OCI-LY7 (cell line): Measurements from ENCODE around the gene GDNF.

Experiments used
- CTCF ChIP-seq: fragments of 200-600 bp; sonication (generic); conservative IDR thresholded peaks from 2 replicates; pipeline ENCODE4 v1.5.1; 2014; ENCODE audit warnings: mild to moderate bottlenecking, antibody characterized with exemption, low read length, moderate library complexity, mixed read lengths
- EZH2phosphoT487 ChIP-seq: fragments of 200-600 bp; sonication (generic); IDR thresholded peaks from 2 replicates; pipeline ENCODE4 v1.6.1; 2018; ENCODE audit warnings: low read depth, borderline replicate concordance, mild to moderate bottlenecking, mixed run types, antibody characterized with exemption, low read length, moderate library complexity, mixed read lengths

GRCh38 chr5:37839407-37840052, at the start of gene GDNF:
- TF ChIP-seq CTCF (no peak), EZH2phosphoT487 (no peak)
